ENCODE results near the gene NDUFS7.
"Not testable (repeated sequence)": the region's sequence is repeated elsewhere in the genome, so short reads cannot be mapped to it uniquely, and the experiment has no call there.

DNA sequence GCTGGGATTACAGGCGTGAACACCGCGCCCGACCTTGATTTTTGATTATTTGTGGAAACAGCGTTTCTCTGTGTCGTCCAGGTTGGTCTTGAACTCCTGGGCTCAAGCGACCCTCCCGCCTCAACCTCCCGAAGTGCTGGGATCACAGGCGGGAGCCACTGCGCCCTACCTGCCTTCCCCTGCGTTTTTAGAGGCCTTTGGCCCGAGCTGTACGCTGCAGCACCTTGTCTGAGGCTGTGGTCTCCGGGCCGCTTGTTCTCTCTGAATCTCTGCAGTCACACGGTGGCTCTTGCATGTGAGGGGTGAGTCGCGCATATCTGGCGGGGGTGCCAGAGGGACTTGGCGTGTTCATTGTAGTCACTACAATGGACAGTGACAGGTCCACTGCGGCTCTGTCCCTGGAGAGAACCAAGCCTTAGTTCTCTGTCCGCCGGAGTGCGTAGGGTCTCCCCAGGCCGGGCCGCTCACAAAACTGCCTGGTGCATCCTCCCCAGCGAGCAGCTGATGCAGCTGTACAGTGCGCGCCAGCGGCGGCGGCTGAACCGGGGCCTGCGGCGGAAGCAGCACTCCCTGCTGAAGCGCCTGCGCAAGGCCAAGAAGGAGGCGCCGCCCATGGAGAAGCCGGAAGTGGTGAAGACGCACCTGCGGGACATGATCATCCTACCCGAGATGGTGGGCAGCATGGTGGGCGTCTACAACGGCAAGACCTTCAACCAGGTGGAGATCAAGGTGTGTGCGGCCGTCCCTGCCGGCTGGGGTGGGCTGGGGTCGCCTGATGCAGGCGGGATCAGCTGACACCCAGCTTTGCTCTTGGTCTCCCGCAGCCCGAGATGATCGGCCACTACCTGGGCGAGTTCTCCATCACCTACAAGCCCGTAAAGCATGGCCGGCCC, 56.1 kb downstream of the NDUFS7 start:
- TF ChIP-seq CTCF (conservative IDR thresholded peaks at IDR 0.05), result not testable (repeated sequence)
- TF ChIP-seq ZFX (IDR thresholded peaks at IDR 0.05), result 0 out of 2 replicates have a peak, but pooled peaks have one; percentile 19
